KBM-7 (cell line): ENCODE data around the gene FAM89A.
"Not testable (repeated sequence)": the region's sequence is repeated elsewhere in the genome, so short reads cannot be mapped to it uniquely, and the experiment has no call there.

Experiments used
- DNase-seq: peaks from one replicate; pipeline ENCODE4 v3.0.0-alpha.2; 2015
- in situ Hi-C: fragments of 300-500 bp; cut with MboI; formaldehyde crosslinking; loops from 2 replicates; pipeline ENCODE4 v1.14.3; 2020; ENCODE audit warnings: low sequenced_read_pairs, low pct_unique_long_range_greater_than_20kb, mixed read lengths

FAM89A gene

GRCh38 chr1:231013391-231014015, 26.6 kb downstream of the FAM89A start:
- no peak for DNase-seq
- in situ Hi-C loops = no loop called here

- in situ Hi-C loops = no loop called here
- no peak for DNase-seq
These were observed 28.1 kb downstream of the FAM89A start for GRCh38 chr1:231011963-231012362.

GRCh38 chr1:231011360-231011759, 28.7 kb downstream of the FAM89A start:
- DNase-seq = no peak
- in situ Hi-C loops = no loop called here

GRCh38 chr1:231007535-231007934, 32.5 kb downstream of the FAM89A start:
- DNase-seq, in situ Hi-C loops: not testable (repeated sequence)

- in situ Hi-C loops = no loop called here
- no peak for DNase-seq
These were observed 38.2 kb downstream of the FAM89A start for GRCh38 chr1:231001892-231002291.

GRCh38 chr1:231000639-231001038, 39.4 kb downstream of the FAM89A start:
- no peak for DNase-seq
- in situ Hi-C loops = no loop called here

GRCh38 chr1:231000201-231000600, 39.9 kb downstream of the FAM89A start:
- in situ Hi-C loops = no loop called here
- DNase-seq = no peak

GRCh38 chr1:230994860-230995259, 45.2 kb downstream of the FAM89A start:
- no peak for DNase-seq
- in situ Hi-C loops = no loop called here

GRCh38 chr1:230992100-230992774, 47.8 kb downstream of the FAM89A start:
- in situ Hi-C loops = no loop called here
- no peak for DNase-seq

- in situ Hi-C loops = no loop called here
- no peak for DNase-seq
These were observed 52.6 kb downstream of the FAM89A start for GRCh38 chr1:230987448-230987847.

GRCh38 chr1:230986976-230987375, 53.1 kb downstream of the FAM89A start:
- in situ Hi-C loops = no loop called here
- no peak for DNase-seq

- in situ Hi-C loops = no loop called here
- DNase-seq = no peak
These were observed 54.3 kb downstream of the FAM89A start for GRCh38 chr1:230985711-230986110.

- in situ Hi-C loops, DNase-seq: not testable (repeated sequence)
These were observed 55.2 kb downstream of the FAM89A start for GRCh38 chr1:230984622-230985515.

- no peak for DNase-seq
- in situ Hi-C loops = no loop called here
These were observed 56.2 kb downstream of the FAM89A start for GRCh38 chr1:230983811-230984210.

- in situ Hi-C loops = no loop called here
- DNase-seq = no peak
These were observed 57.4 kb downstream of the FAM89A start for GRCh38 chr1:230982696-230983095.

GRCh38 chr1:230979952-230980351, 60.1 kb downstream of the FAM89A start:
- in situ Hi-C loops = no loop called here
- peak; percentile 20 for DNase-seq

GRCh38 chr1:230979389-230979716, 60.7 kb downstream of the FAM89A start:
- in situ Hi-C loops = no loop called here
- DNase-seq = no peak

- peak; percentile 99 for DNase-seq
- in situ Hi-C loops = no loop called here
These were observed 61.3 kb downstream of the FAM89A start, which contains the start of the genes ARV1 and TTC13 for GRCh38 chr1:230978491-230979388. Gene ARV1 (plus strand): TSS chr1:230979094. CDS start chr1:230979106, 12 bp downstream. Gene TTC13 (minus strand): TSS chr1:230978861. CDS start chr1:230978830, 31 bp downstream.
